Measurements from ENCODE around the gene PIANP.

Gene PIANP

DNA sequence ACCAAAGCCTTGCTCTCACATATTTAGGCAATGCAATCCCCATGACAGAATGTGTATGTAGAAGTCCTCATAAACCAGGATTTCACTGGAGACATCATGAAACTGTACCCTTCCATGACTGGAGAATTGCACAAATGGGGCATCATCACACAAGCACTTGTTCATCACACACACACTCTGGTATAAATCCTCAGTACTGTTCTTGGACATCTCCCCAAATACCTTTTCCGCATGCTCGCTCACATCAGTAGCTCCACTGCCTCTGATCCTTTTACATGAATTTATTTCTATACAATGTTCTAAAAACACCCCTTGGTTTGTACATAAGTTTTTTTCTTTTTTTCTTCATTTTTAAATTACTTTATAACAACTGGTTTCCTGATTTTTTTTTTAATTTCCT is 34.4 kb downstream of the PIANP start:
- no peak for DNase-seq

- DNase-seq, result no peak
Observed at GRCh38 chr12:6664902-6665301, 35.7 kb downstream of the PIANP start.

DNA sequence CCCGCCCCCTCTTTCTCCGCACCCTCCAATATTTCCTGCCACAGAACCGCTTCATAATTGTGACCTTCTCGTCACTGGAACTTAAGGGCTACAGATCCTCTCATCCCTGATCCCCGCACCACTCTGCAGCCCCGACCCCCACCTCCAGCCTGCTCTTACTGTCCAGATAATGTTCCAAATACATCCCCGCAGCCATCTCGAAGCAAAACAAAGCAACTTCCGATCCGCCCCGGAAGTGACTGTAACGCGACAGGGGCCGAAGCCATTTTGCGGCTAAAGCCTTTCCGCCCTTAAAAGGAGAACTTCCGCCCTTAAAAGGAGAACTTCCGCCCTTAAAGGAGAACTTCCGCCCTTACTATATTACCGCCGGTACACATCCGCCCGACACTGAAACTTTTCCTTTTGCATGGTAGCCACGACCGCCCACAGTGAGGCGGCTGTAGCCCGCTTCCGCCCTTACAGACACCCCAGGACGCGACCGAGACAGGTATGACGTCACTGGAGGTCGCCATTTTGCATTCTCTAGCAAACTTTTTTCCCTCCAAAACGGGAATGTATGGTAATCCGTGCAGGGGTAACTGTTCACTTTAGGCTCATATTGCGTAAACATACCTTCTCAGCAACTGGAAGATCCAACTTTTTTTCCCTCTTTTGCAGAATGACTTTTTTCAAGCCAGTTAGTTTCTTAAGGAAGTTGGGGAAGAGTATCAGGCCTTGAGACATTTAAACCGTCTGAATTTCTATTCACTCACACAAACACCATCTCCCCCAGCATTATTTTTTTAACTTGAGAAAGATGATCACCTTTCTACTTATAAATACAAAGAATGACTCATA is 37.5 kb downstream of the PIANP start, which contains the start of gene ING4:
Gene ING4 (minus strand): TSS at position 214 of the 837 bp plus-strand sequence. CDS start 18 bp downstream, at position 196.
- peak; percentile 92 for DNase-seq

- no peak for DNase-seq
Observed at GRCh38 chr12:6662602-6662905, 38.1 kb downstream of the PIANP start.

- DNase-seq, result no peak
Observed at GRCh38 chr12:6653987-6654386, 46.6 kb downstream of the PIANP start.

DNA sequence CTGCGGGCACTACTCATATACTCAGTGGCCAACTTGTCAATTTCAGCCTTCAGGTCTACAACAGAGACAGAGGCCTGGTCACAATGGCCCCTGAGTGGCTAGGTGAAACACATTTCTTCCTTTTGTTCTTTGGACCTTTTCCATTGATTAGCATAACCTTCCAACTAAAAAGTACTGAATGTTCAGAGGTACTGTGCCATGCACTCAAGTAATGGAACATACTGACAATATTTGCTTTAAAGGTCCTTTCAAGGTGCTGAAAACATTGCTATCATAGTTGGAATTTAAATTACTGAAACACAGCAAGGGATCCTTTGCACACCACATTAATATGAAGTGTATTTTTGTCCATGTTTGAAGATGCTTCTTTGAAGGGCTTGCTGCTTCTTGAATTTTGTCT is 47.3 kb downstream of the PIANP start:
- DNase-seq, result no peak

- no peak for DNase-seq
Observed at GRCh38 chr12:6652391-6652790, 48.2 kb downstream of the PIANP start.

DNA sequence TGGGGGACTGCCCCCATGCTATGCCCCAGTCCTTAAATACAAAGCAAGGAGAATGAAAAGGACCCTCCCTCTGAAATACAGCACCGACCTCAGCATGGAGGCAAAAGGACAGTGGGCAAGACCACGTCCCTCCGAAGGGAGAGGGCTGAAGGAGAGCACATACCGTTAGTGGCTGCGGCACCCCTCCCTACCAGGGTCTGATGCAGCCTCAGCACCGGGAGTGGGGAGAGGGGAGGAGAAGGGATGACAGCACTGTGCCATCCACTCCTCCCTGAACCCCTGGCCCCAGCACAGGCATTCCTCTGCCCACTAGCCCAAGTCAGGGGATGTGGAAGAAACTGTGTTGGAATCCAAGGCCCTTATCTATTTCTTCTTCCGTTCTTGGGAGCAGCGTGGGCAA is 49.8 kb downstream of the PIANP start:
- DNase-seq, result no peak

DNA sequence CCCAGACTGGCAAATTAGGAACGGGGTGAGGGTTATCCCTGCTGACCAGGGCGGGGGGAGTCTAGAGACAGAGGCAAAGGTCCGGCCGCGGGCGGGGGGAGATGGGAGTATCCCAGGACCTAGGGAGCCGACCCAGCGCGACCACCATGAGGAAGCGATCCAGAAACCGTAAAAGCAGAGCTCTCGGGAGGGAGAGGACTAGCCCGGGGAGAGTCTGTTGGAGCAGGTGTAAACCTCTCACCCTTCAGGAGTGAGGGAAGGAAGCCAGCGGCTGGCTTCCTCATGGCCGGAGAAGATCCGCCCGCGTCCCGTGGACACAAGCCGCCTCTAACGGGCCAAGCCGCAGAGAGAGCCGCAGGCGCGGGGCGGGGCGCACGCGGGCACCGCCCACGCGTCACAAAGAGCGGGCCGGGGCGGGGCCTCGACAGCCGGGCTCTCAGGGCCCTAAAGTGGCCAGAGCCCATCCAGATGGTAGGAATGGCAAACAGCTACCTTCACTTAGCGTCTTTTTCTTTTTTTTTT is 53.5 kb downstream of the PIANP start, which contains the start of gene ACRBP:
Gene ACRBP (minus strand): TSS at position 350 of the 522 bp plus-strand sequence. CDS start 66 bp downstream, at position 284.
- no peak for DNase-seq

- no peak for DNase-seq
Observed at GRCh38 chr12:6646276-6647082, 54.1 kb downstream of the PIANP start.

DNA sequence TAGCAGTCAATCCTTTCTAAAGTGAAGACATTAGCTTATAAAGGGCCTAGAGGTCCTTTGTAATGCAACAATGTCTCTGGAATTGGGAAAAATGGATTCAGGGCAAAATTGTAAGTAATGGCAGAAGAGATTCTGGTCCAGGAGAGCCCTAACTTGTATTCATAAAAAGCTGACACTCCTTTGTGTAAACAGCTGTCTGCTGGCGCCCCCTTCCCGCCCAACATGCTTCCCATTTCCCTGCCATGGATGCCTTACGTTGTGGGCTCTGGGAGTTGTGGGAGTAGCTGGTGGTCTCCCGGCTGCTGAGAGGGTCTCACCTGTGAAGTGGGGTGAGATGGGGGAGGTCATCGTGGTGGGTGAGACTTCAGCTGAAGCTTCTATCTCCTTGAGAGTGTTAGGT is 55.7 kb downstream of the PIANP start:
- DNase-seq, result peak; percentile 4

- no peak for DNase-seq
Observed at GRCh38 chr12:6644257-6644596, 56.4 kb downstream of the PIANP start.
